ENCODE results near the gene DDA1.
A peak's percentile ranks its signal among the peaks of the same experiment; 100 is the strongest.
"Not testable (repeated sequence)": the region's sequence is repeated elsewhere in the genome, so short reads cannot be mapped to it uniquely, and the experiment has no call there.

The DDA1 gene

DNA sequence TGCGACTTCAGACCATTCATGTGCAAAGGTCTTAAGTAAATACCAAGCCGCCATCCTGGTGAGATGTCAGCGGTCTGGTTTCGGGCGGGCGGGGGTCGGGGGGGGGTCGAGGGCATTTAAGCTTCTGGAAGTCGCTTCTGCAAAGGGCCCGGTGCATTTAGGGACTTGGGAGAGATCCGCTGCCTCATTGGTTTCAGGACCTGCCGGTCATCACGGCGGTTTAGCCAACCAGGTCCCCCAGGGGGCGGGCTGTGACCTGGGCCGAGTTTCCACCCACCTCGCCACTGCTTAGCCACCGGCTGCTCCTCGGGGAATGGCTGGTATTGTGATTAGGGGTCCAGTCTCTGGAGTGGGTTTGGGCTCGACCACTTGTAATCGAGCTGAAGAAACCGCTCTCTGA lies 19.9 kb upstream of the DDA1 start:
- DNase-seq (ENCODE audit: low read depth), result no peak

DNA sequence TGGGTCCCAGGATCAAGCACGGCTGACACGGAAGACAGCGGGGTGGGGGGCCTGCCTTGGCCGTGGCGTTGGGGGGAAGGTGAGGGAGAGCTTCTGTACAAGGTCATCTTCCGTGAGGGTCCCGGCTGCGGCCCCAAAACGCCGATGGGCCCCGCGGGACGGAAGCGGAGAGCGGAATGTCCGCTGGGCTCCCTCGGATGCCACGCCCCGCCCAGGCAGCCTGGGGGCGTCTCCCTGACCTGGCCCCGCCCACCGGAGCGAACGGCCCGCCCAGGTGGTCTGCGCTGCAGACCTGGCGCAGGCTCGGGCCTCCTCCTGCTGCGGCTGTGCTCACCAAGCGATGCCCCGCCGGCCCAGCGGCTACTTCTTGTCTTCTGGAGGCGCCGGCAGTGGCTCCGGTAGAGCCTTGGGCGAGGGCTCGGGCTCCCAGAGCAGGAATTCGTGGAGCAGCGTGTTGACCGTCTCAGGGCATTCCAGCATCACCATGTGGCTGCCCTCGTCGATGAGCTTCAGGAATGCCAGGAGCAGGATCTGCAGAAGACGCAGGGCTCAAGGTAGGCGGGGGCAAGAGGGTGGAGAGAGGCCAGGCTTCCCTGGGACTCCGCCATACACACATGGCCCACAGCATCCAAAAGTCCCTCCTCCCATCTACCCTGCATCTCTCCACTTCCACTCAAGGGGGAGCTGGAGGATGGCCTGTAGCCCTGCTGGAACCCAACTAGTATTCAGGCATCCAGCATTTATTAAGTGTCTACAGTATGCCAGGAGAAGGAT lies 16.9 kb upstream of the DDA1 start:
- DNase-seq (ENCODE audit: low read depth), result peak; percentile 77

DNA sequence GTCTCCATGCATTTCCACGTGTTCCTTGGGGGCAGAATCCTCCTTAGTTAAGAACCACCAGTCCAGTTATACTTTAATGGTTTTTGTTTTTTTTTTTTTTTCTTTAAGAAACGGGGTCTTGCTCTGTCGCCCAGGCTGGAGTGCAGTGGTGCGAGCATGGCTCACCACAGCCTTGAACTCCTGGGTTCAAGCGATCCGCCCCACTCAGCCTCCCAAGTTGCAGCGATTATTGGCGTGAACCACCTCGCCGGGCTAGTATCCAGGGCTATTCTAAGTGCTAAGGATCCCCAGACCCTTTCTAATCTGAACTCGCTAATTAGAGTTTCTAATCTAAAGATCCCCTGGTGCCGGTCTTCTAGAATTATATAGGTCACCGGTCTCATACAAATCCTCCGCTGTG lies 15.8 kb upstream of the DDA1 start:
- DNase-seq (ENCODE audit: low read depth), result no peak

DNA sequence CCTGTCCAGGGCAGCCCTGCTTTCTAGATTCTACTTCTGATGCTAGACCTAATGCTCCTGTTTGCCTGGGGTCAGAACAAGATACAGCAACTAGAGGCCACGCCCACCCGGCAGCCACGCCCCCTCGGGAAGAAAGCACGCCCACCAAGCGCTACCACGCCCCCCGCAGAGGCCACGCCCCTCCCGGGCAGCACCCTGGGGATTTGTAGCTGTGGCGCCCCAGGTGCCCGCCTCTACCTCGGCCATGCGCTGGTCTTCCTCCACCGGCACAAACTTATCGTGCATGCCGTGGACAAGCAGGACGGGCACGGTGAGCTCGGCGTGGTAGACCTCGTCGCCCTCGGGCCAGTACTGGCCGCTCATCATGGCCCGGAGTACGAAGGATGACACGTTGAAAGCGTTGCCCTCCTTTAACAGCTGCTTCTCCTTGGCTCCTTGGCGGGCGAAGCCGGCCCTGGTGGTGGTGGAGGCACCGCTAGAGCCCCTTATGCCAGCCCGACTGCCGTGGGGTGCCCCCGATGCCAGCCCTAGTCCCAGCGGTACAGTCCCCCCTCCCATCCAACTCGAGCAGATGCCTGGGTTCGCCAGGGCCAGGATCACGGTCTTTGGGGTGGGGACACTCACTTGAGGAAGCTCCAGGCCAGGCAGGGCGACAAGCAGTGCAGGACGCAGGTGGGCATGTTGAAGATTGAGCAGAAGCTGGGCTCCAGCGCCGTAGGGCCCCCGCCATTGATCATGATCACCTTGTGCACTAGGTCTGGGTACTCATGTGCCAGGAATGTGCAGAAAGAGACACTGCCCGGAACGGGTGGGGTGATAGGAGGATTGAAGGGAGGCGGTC lies 15.1 kb upstream of the DDA1 start:
- peak; percentile 37 for DNase-seq (ENCODE audit: low read depth)

DNA sequence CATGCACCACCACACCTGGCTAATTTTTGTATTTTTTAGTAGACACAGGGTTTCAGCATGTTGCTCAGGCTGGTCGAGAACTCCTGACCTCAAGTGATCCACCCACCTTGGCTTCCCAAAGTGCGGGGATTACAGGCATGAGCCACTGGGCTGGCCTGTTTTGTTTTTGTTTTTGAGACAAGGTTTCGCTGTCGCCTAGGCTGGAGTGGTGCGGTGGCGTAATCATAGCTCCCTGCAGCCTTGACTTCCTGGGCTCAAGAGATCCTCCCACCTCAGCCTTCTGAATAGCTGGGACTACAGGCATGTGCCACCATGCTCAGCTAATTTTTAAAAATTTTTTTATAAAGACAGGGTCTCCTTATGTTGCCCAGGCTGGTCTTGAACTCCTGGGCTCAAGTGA lies 13.8 kb upstream of the DDA1 start:
- DNase-seq (ENCODE audit: low read depth), result not testable (repeated sequence)

DNA sequence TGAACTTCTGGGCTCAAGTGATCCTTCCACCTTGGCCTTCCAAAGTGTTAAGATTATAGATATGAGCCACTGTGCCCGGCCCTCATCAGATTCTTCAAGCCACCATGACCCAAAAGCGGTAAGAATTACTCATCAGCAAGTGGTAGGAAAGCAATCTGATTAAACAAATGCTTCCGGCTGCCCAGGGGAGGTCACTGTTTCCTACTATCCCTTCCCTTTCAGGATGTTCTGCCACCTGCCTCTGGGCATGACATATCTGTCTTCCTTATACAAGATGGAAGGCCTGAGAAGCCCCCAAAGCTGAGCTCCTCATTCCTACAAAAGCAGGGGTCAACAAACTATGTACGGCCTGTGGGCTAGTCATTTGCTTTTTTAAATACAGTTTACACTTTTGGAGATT lies 13.1 kb upstream of the DDA1 start:
- no peak for DNase-seq (ENCODE audit: low read depth)

DNA sequence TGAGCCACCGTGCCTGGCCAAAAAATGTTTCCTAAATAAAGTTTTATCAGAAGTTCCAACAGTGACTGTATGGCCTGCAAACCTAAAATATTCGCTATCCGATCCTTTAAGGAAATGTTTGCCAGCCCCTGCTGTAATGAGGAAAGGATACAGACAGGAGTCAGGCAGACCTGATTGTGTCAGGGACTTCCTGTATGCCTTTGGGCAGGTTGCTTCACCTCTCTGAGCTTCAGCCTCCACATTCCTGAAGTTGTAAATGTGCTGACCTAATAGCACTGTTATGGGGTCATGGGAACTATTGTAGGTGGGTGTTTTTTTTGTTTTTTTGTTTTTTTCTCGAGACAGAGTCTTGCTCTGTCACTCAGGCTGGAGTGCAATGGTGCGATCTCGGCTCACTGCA lies 12.4 kb upstream of the DDA1 start:
- DNase-seq (ENCODE audit: low read depth), result no peak

DNA sequence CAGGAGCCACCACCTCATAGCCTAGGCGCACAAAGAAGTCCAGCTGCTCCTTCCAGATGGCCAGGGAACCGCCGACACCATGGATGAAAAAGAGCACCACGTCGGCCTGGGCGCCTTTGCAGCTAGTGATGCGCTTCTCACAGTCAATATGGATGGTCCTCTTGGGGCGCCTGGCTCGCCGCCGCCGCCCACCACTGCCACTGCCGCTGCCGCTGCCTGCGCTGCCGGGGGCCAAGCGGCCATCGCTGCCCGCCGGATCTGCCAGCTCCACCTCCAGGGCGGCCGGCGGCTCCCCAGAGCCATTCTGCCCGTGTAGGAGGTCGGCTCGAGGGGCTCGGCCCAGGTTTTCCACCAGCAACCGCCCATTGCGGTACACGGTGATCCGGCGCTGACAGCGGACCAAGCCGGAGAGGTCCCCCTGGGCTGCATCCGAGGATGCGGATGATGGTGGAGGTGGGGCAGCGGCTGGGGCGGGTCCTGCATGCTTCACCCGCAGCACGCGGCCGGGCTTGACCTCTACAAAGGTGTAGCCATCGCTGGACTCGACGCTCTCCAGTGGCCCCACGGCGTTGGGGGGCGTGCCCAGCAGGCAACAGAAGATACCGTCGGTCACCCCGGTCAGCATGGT lies 8.3 kb upstream of the DDA1 start:
- DNase-seq (ENCODE audit: low read depth), result no peak

DNA sequence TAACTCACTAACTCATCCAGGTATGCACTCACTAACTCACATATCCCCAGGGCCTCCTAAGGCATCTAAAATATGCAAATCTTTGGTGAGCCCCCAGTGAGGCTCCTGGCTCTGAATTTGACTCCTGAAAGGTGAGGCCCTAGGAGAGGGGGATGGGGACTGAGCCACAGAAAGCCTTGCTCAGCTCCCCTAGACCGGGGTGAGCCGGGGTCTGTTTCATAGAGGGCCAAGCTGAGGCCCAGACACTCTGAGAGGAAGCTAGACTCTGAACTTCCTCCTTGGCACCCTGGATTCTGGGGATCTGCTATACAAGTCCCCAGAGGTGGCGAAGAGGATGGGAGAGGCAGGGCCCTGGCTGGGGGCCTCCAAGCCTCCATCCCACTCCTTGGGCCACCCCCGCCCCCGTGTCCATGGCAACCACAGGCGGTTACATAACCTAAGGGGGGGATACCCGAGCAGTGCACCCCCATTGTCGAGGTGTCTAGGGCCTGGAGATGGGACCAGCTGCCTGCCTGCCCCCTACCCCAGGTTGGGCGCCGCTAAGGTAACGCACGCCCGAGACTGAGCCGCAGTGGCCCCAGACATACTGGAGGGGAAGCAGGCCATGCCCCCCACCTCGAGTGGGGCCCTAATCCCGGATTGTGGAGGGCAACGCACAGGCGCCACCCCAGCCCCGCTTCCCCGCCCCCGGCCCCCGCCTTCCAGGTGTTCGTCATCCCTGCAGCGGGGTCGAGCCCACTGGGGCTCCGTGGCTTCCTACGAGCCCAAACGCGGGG lies 6.8 kb upstream of the DDA1 start:
- DNase-seq (ENCODE audit: low read depth), result no peak

DNA sequence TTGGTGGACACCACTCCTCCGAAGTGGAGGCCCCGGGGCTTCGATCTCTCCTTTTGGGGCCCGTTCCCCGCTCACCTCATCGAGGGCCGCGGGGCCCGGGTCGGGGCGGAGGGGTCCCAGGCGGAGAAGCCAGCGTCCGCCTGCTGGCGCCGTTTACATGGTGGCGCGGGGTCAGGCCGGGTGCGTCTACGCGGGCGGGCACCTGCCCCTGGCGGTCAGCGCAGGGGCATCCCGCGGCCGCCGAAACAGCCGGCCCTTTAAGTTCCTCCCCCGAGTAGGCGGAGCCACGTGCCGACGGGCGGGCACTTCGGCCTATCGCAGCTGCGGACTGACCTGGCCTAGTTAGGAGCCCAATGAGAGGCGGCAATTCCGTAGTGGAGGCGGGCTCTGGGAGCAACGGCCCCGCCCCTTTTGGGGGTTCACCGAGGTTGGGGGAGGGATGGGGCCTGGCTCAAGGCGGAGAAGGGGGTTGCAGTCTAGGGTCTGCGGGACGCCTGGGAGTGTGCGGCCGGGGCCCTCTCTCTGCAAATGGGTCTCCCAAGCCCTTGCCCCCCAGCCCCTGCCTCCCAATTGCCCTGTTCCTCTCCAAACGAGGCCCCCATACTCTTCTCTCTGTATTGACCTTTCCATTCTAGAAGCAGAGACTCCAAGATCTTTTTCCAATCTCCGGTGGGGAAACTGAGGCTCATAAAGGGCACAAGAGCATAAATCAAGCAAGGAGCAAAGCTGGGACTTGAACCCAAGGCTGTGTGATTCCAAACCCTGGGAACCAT lies 6.0 kb upstream of the DDA1 start, which contains the start of gene ABHD8:
Gene ABHD8, minus strand, starts transcription at position 259 of the 773 bp plus-strand sequence. CDS start 1,809 bp downstream, outside the sequence.
- peak; percentile 65 for DNase-seq (ENCODE audit: low read depth)

DNA sequence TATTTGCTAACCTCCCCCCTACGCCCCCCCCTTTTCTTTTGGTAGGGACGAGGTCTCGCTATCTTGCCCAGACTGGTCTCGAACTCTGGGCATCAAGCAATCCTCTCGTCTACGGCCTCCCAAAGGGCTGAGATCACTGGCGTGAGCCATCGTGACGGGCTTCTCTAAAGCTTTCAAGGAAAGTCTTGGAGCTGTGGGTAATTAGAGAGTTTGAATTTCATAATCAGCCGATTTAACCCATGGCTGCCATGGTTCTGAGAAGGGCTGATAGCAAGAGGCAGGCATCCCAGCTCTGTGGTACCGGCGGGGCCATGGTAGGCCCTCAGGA lies 5.5 kb upstream of the DDA1 start:
- no peak for DNase-seq (ENCODE audit: low read depth)

DNA sequence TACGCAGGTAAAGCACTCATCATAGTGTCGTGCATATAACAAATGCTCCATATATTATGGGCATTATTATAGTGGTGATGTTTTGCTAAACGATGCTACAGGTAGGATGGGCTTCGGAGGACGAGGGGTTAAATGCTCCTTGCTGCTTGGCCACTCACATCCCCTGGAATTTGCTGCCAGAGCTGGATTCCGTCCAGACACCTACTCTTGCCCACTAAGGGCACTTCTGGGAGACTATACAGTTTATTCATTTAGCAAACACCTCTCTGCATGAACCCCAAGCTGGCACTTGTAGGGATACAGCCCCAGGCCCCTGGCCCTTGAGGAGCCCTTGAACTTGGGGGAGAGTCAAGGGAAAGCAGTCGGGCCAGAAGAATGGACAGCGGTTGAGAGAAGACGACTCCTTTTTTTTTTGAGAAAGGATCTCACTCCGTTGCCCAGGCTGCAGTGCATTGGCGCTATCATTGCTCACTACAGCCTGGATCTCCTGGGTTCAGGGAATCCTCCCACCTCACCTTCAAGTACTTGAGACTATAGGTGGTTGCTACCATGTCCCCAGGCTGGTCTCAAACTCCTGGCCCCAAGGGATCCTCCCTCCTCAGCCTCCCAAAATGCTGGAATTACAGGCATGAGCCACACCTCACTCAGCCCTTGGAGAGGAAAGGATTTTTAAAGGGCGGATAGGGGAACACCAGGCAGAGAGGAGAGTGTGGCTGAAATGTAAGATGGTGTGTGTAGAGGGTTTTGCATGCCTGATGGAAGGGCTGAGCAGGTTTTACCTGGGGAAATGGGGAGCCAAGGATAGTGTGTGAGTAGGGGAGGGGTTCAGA lies 4.8 kb upstream of the DDA1 start:
- no peak for DNase-seq (ENCODE audit: low read depth)

DNA sequence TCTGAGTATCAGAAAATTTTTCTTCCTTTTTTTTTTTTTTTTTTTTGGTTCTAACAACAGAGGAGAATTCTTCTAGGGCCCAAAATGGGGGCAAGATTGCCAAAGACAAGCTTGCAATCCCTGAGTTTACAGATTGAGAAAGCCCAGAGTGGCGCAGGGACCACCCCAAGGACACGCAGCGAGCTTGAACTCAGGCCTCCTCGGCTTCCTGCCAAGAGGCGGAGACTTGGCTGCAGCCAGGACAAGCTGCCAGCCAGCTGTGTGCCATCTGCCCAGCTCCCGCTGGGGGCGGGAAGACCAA lies 4.2 kb upstream of the DDA1 start:
- no peak for DNase-seq (ENCODE audit: low read depth)

DNA sequence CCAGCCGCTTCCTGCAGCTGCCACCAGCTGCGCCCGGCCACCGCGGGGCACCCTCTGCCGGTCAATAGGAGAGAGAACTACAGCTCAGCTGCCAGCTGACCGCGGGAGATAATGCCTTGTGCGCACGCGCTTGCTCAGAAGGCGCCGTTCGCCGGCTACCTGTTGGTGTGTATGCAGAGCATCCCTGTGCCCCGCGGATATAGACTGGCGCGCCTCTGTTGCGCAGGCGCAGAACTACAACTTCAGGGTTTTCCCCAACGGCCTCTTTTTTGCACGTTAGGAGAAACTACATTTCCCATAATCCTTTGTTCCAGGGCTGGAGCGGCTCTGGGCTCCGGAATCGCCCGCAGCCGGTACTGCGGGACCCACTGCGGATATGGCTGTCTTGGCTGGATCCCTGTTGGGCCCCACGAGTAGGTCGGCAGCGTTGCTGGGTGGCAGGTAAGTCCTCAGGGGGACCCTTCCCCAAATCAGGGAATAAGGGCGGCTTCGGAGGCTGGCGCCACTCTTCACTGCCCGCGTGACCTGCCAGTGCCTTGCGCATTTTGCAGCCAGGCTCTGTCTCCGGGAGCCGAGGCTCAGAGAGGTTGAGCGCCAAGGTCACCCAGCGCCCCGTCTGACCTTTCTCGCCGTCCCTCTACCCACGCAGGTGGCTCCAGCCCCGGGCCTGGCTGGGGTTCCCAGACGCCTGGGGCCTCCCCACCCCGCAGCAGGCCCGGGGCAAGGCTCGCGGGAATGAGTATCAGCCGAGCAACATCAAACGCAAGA lies 3.7 kb upstream of the DDA1 start, which contains the start of gene MRPL34:
Gene MRPL34, plus strand, starts transcription at position 356 of the 768 bp plus-strand sequence. Its CDS starts 21 bp downstream, at position 377.
- DNase-seq (ENCODE audit: low read depth), result peak; percentile 74

DNA sequence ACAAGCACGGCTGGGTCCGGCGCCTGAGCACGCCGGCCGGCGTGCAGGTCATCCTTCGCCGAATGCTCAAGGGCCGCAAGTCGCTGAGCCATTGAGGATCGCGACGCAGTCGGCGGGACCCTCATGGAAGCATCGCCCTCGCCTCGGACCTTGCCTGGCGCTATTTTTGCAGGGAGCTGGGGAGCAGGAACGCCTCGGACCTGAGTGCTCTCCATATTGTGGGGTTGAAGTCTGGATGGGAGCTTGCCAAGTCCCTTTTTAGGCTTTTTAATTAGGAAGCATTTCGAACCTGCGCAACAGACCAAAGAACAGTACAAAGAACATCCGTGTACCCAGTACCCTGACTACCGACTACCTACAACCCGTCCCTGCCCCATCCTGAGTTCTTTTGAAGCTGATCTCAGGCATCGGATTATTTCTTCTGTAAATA lies 3.1 kb upstream of the DDA1 start:
- no peak for DNase-seq (ENCODE audit: low read depth)

DNA sequence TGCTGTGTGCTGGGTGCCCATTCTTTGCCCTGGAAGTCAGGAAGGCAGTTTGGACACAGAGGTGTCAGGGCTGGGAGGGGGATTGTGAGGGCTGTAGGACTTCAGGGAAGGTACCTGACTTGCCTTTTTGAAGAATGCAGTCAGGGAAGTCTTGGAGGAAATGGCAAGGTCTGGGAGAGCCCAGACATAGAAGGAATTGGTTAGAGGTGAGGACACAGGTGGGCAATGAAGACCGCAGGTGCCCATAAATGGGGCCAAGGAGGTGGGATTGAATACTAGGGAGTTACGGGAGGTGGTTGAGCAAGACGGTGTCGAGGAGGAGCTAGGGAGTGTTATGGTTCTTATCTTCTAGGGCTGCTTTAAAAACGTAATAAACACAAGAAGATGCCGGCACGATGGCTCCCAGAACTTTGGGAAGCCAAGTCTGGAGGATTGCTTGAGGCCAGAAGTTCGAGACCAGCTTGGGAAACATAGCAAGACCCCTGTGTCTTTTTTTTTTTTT lies 1.4 kb upstream of the DDA1 start:
- no peak for DNase-seq (ENCODE audit: low read depth)

DNA sequence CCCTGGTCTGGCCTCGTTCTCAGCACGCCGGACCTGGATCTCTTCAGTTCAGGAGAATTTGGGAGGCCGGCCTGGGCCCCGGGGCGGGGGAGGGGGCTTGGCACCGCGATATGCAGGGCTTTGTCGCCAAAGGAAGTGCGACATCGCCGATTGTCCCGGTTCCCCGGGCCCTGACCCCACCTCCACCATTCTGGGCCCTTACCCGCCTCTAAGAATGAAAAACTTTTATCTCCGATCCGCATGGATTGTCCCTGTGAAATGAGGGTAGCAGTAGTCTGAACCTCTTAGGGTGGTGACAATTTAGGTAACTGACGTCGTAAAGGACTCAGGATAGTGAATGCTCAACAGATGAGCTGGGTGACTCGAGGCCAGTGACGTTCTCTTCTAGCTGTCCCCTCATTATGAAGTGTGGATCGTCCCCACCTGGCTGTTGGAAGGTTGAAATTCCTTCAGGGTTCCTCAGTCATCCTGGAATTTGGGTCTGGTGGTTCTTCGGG lies 650 bp downstream of the DDA1 start:
- DNase-seq (ENCODE audit: low read depth), result no peak

DNA sequence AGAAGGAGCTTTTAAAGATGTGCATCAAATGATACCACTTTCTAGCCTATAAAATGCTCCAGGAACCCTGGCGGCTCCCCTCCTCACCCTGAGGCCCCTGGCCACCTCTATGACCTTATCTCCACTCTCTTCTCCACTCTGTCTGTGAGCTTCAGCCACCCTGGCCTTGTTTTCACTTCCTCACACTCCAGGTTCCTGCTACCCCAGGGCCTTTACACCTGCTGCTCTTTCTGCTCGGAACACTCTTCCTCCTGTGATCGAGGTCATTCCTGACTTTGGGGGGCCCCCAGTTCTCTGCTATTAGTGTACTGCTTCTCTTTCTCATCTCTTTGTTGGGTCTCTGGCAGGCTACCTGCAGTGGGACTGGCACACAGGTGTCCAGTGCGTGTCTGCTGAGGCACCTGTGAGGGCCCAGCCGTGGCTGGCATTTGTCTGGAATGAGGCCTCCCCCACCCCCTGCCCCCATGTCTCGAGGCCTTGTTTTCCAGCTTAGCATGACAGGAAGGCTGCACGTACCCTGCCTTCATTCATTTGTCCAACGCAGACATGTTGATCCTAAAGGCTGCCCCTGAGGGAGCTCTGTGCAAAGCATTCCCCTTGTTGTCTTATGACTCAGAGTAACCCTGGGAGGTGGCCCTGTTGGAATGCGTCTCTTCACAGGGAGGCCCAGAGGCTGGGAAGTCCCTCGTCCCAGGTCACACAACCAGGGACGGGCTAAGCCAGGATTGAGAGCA lies 2.3 kb downstream of the DDA1 start:
- DNase-seq (ENCODE audit: low read depth), result no peak
